Neural cell (in vitro differentiated cells): Measurements from ENCODE around the gene PLA2G4F. TPM values are rescaled to one million over a fixed set of nuclear protein-coding genes. Genes with fewer than 3 reads are reported as not detected.

Experiments
- H2AFZ ChIP-seq: fragments of 200-600, 300-800 bp; sonication (generic), shearing (Covaris generic); 2 replicates; pipeline ENCODE4 v1.6.0; 2014; ENCODE audit warnings: low read depth, mild to moderate bottlenecking, antibody characterized with exemption, low read length, moderate library complexity
- H3F3A ChIP-seq: fragments of 200-600 bp; shearing (Covaris generic); 2 replicates; pipeline ENCODE4 v1.6.1; 2016; ENCODE audit warnings: mild to moderate bottlenecking, moderate library complexity, mixed read lengths, antibody characterized with exemption, low read length; ENCODE audit not compliant: insufficient read depth, poor library complexity, severe bottlenecking
- H3K27ac ChIP-seq: fragments of 200-600, 300-800 bp; sonication (generic), shearing (Covaris generic); 2 replicates; pipeline ENCODE4 v1.5.1; 2014; ENCODE audit warnings: mild to moderate bottlenecking, low read length, moderate library complexity
- H3K27me3 ChIP-seq: fragments of 300-800, 200-600 bp; sonication (generic), shearing (Covaris generic); 2 replicates; pipeline ENCODE4 v1.6.0; 2014; ENCODE audit warnings: mild to moderate bottlenecking, low read depth, low read length, moderate library complexity; ENCODE audit not compliant: insufficient read depth
- H3K36me3 ChIP-seq: fragments of 300-800, 200-600 bp; sonication (generic), shearing (Covaris generic); 2 replicates; pipeline ENCODE4 v1.5.1; 2014; ENCODE audit warnings: mild to moderate bottlenecking, antibody characterized with exemption, low read length, moderate library complexity; ENCODE audit not compliant: insufficient read depth
- H3K4me2 ChIP-seq: fragments of 300-800, 200-600 bp; sonication (generic), shearing (Covaris generic); 2 replicates; pipeline ENCODE4 v1.6.0; 2014; ENCODE audit warnings: mild to moderate bottlenecking, low read length
- H3K4me3 ChIP-seq: fragments of 300-800, 200-600 bp; sonication (generic), shearing (Covaris generic); 2 replicates; pipeline ENCODE4 v1.5.1; 2014; ENCODE audit warnings: mild to moderate bottlenecking, low read length, moderate library complexity
- H3K79me2 ChIP-seq: fragments of 200-600 bp; shearing (Covaris generic); replicated peaks from 2 replicates; pipeline ENCODE4 v1.6.0; 2014; ENCODE audit warnings: mild to moderate bottlenecking, low read length, moderate library complexity; ENCODE audit not compliant: insufficient read depth
- H3K9ac ChIP-seq: fragments of 300-800, 200-600 bp; sonication (generic), shearing (Covaris generic); 2 replicates; pipeline ENCODE4 v1.6.1; 2016; ENCODE audit warnings: mild to moderate bottlenecking, low read length, mixed read lengths
- H3K9me2 ChIP-seq: fragments of 200-600 bp; shearing (Covaris generic); 2 replicates; pipeline ENCODE4 v1.6.1; 2016; ENCODE audit warnings: mild to moderate bottlenecking, low read length, mixed read lengths; ENCODE audit not compliant: insufficient read depth
- H3K9me3 ChIP-seq: fragments of 200-600, 300-800 bp; sonication (generic), shearing (Covaris generic); 2 replicates; pipeline ENCODE4 v1.6.1; 2016; ENCODE audit warnings: mild to moderate bottlenecking, mixed run types, low read length, moderate library complexity, mixed read lengths
- H4K20me1 ChIP-seq: fragments of 200-600 bp; shearing (Covaris generic); 2 replicates; pipeline ENCODE4 v1.6.1; 2016; ENCODE audit warnings: mild to moderate bottlenecking, mixed run types; ENCODE audit not compliant: insufficient read depth
- CTCF ChIP-seq: fragments of 450-650 bp; IDR thresholded peaks from 2 replicates; pipeline ENCODE4 v1.5.1; 2014; ENCODE audit warnings: antibody characterized with exemption, mild to moderate bottlenecking, moderate library complexity; ENCODE audit not compliant: poor library complexity, severe bottlenecking
- EP300 ChIP-seq: fragments of 450-650 bp; conservative IDR thresholded peaks from 2 replicates; pipeline ENCODE4 v1.6.1; 2014; ENCODE audit warnings: antibody characterized with exemption, mild to moderate bottlenecking, moderate library complexity; ENCODE audit not compliant: poor library complexity, severe bottlenecking
- EZH2 ChIP-seq: fragments of 200-600, 300-800 bp; shearing (Covaris generic), sonication (generic); IDR thresholded peaks from 2 replicates; pipeline ENCODE4 v1.6.1; 2014; ENCODE audit warnings: antibody characterized with exemption, low read length, borderline replicate concordance, mild to moderate bottlenecking; ENCODE audit not compliant: insufficient read depth, poor library complexity, severe bottlenecking
- MXI1 ChIP-seq: fragments of 450-650 bp; conservative IDR thresholded peaks from 2 replicates; pipeline ENCODE4 v1.6.1; 2014; ENCODE audit warnings: antibody characterized with exemption, mild to moderate bottlenecking; ENCODE audit not compliant: poor library complexity, severe bottlenecking
- POLR2AphosphoS5 ChIP-seq: IDR thresholded peaks from 2 replicates; pipeline ENCODE4 v1.6.1; 2012
- RAD21 ChIP-seq: fragments of 450-650 bp; conservative IDR thresholded peaks from 2 replicates; pipeline ENCODE4 v1.6.1; 2014; ENCODE audit warnings: antibody characterized with exemption, mild to moderate bottlenecking, moderate library complexity
- REST ChIP-seq: IDR thresholded peaks from 2 replicates; pipeline ENCODE4 v1.6.1; 2012; ENCODE audit warnings: borderline replicate concordance
- SMC3 ChIP-seq: fragments of 450-650 bp; conservative IDR thresholded peaks from 2 replicates; pipeline ENCODE4 v1.6.1; 2014; ENCODE audit warnings: antibody characterized with exemption, mild to moderate bottlenecking, moderate library complexity; ENCODE audit not compliant: poor library complexity
- TAF1 ChIP-seq: IDR thresholded peaks from 2 replicates; pipeline ENCODE4 v1.6.1; 2012; ENCODE audit warnings: low read depth
- polyA plus RNA-seq: library from polyadenylated mRNA; depleted of rRNA; stranded (reverse); fragments of >200 nt; gene quantifications from 2 replicates; pipeline ENCODE4 v1.2.3, GENCODE V29; 2014

Gene PLA2G4F
- polyA plus RNA-seq, 1 donor from 2014 or later, result not detected

- H3K27ac ChIP-seq, result no peak overlapping the region
- H3K36me3 ChIP-seq, result no peaks in the 10 kb centered on the region
- TF ChIP-seq POLR2AphosphoS5 (no peak), CTCF (no peak), RAD21 (no peak), EZH2 (no peak), REST (no peak), MXI1 (no peak), EP300 (no peak), TAF1 (no peak), SMC3 (no peak)
- no peak overlapping the region for H2AFZ ChIP-seq
- no peak overlapping the region for H3K4me3 ChIP-seq
- no peaks in the 10 kb centered on the region for H3K9me3 ChIP-seq
- H3F3A ChIP-seq, result no peaks in the 10 kb centered on the region
- H3K9me2 ChIP-seq, result no peaks in the 10 kb centered on the region
- H3K9ac ChIP-seq, result no peak overlapping the region
- H4K20me1 ChIP-seq, result no peaks in the 10 kb centered on the region
- H3K27me3 ChIP-seq, result no peaks in the 10 kb centered on the region
- no peaks in the 10 kb centered on the region for H3K79me2 ChIP-seq
- no peak overlapping the region for H3K4me2 ChIP-seq
Measured at GRCh38 chr15:42101861-42102260, 54.6 kb downstream of the PLA2G4F start.

GRCh38 chr15:42100021-42100800 is 56.2 kb downstream of the PLA2G4F start:
- Histone ChIP-seq H3K79me2 (no peaks in the 10 kb centered on the region), H3K9ac (no peak overlapping the region), H3K36me3 (no peaks in the 10 kb centered on the region), H2AFZ (no peak overlapping the region), H3K4me2 (no peak overlapping the region), H3F3A (no peaks in the 10 kb centered on the region), H3K9me2 (no peaks in the 10 kb centered on the region), H4K20me1 (no peaks in the 10 kb centered on the region), H3K4me3 (no peak overlapping the region), H3K9me3 (no peaks in the 10 kb centered on the region), H3K27ac (no peak overlapping the region), H3K27me3 (no peaks in the 10 kb centered on the region)
- TF ChIP-seq MXI1, result no peak
- TF ChIP-seq POLR2AphosphoS5, result no peak
- TF ChIP-seq RAD21, result no peak
- TF ChIP-seq CTCF, result no peak
- TF ChIP-seq REST, result no peak
- no peak for TF ChIP-seq SMC3
- no peak for TF ChIP-seq TAF1
- TF ChIP-seq EZH2, result no peak
- TF ChIP-seq EP300, result no peak
